ENCODE data around the gene MCHR2. TPM values are rescaled to one million over a fixed set of nuclear protein-coding genes. Genes with fewer than 3 reads are reported as not detected.

Gene MCHR2
- total and polyA plus RNA-seq, 9 donors: not detected

- Histone ChIP-seq H3K36me3 (ENCODE audit: control insufficient read depth, insufficient read depth, low read length) (no peaks in the 10 kb centered on the region), H3K4me1 (ENCODE audit: control insufficient read depth, insufficient read depth, low read length) (peaks cover 4% of the 10 kb centered on the region), H3K9me3 (replicated peaks; ENCODE audit: control insufficient read depth, low read depth, low read length) (no peaks in the 10 kb centered on the region), H3K27ac (ENCODE audit: low read length) (no peak overlapping the region), H3K4me3 (ENCODE audit: low read length) (no peak overlapping the region), H3K27me3 (ENCODE audit: control insufficient read depth, insufficient read depth, low read length) (peaks cover 32% of the 10 kb centered on the region)
- DNase-seq: no peak
- WGBS (ENCODE audit: insufficient coverage): 11% methylated on average over 3 of the region's 9 CpGs
These were observed 884 bp downstream of the MCHR2 start for GRCh38 chr6:99993146-99993532.

GRCh38 chr6:99991955-99992354 is 2.1 kb downstream of the MCHR2 start:
- H3K27me3 ChIP-seq (ENCODE audit: control insufficient read depth, insufficient read depth, low read length): peaks cover 32% of the 10 kb centered on the region
- WGBS (ENCODE audit: insufficient coverage): 78% methylated on average over 2 of the region's 3 CpGs

DNA sequence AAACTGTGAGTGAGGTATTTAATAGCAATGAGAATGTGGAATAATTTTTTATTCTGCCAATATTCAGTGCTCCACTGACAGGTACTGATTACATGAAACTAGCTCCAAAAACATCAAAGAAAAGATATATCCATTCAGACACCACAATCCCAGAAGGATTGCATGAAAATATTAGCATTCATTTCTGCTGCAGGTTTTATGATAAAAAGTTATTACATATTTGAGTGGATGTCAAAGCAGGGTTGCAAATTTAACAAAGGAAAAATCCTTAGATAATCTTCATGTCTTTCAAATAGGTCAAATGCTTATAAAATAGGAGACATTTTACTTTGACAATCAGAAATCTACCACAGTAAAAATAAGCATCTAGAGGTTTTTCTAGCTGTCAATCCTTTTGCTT is 13.3 kb downstream of the MCHR2 start:
- Histone ChIP-seq H3K27ac (ENCODE audit: low read length) (no peak overlapping the region), H3K9me3 (replicated peaks; ENCODE audit: control insufficient read depth, low read depth, low read length) (no peaks in the 10 kb centered on the region), H3K36me3 (ENCODE audit: control insufficient read depth, insufficient read depth, low read length) (no peaks in the 10 kb centered on the region), H3K27me3 (ENCODE audit: control insufficient read depth, insufficient read depth, low read length) (no peaks in the 10 kb centered on the region), H3K4me3 (ENCODE audit: low read length) (no peak overlapping the region), H3K4me1 (ENCODE audit: control insufficient read depth, insufficient read depth, low read length) (no peaks in the 10 kb centered on the region)
- no peak for DNase-seq

More at GRCh38 chr6:99991955-99992354, 2.1 kb downstream of the MCHR2 start:
- H3K4me3 ChIP-seq (ENCODE audit: low read length): no peak overlapping the region
- no peak for DNase-seq
- H3K27ac ChIP-seq (ENCODE audit: low read length): no peak overlapping the region
- H3K36me3 ChIP-seq (ENCODE audit: control insufficient read depth, insufficient read depth, low read length): no peaks in the 10 kb centered on the region
- no peaks in the 10 kb centered on the region for H3K9me3 ChIP-seq (replicated peaks; ENCODE audit: control insufficient read depth, low read depth, low read length)
- peaks cover 4% of the 10 kb centered on the region for H3K4me1 ChIP-seq (ENCODE audit: control insufficient read depth, insufficient read depth, low read length)

- no peaks in the 10 kb centered on the region for H3K9me3 ChIP-seq (replicated peaks; ENCODE audit: control insufficient read depth, low read depth, low read length)
- H3K4me1 ChIP-seq (ENCODE audit: control insufficient read depth, insufficient read depth, low read length): no peaks in the 10 kb centered on the region
- WGBS (ENCODE audit: insufficient coverage): no CpG with 5 or more reads among the region's 1 CpG
- H3K36me3 ChIP-seq (ENCODE audit: control insufficient read depth, insufficient read depth, low read length): no peaks in the 10 kb centered on the region
- DNase-seq: no peak
- H3K27me3 ChIP-seq (ENCODE audit: control insufficient read depth, insufficient read depth, low read length): no peaks in the 10 kb centered on the region
- no peak overlapping the region for H3K4me3 ChIP-seq (ENCODE audit: low read length)
- H3K27ac ChIP-seq (ENCODE audit: low read length): no peak overlapping the region
These were observed 14.1 kb downstream of the MCHR2 start for GRCh38 chr6:99979953-99980352.

GRCh38 chr6:99967052-99967451 is 27.0 kb downstream of the MCHR2 start:
- no peaks in the 10 kb centered on the region for H3K27me3 ChIP-seq (ENCODE audit: control insufficient read depth, insufficient read depth, low read length)
- no peak overlapping the region for H3K27ac ChIP-seq (ENCODE audit: low read length)
- no peaks in the 10 kb centered on the region for H3K9me3 ChIP-seq (replicated peaks; ENCODE audit: control insufficient read depth, low read depth, low read length)
- no peak overlapping the region for H3K4me3 ChIP-seq (ENCODE audit: low read length)
- H3K36me3 ChIP-seq (ENCODE audit: control insufficient read depth, insufficient read depth, low read length): no peaks in the 10 kb centered on the region
- DNase-seq: no peak
- no peaks in the 10 kb centered on the region for H3K4me1 ChIP-seq (ENCODE audit: control insufficient read depth, insufficient read depth, low read length)

DNA sequence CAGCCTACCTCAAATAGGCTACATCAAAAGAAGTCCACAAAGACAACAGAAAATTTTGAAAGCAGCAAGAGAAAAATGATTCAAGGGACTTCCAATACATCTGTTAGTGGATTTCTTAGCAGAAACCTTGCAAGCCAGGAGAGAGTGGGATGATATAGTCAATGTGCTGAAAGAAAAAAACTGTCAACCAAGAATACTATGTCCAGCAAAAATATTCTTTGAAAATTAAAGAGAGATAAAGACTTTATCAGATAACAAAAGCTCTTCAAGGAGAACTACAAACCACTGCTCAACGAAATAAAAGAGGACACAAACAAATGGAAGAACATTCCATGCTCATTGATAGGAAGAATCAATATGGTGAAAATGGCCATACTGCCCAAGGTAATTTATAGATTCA is 34.0 kb downstream of the MCHR2 start:
- Histone ChIP-seq H3K27ac (ENCODE audit: low read length) (no peak overlapping the region), H3K9me3 (replicated peaks; ENCODE audit: control insufficient read depth, low read depth, low read length) (peaks cover 13% of the 10 kb centered on the region), H3K27me3 (ENCODE audit: control insufficient read depth, insufficient read depth, low read length) (no peaks in the 10 kb centered on the region), H3K4me3 (ENCODE audit: low read length) (no peak overlapping the region), H3K36me3 (ENCODE audit: control insufficient read depth, insufficient read depth, low read length) (no peaks in the 10 kb centered on the region), H3K4me1 (ENCODE audit: control insufficient read depth, insufficient read depth, low read length) (no peaks in the 10 kb centered on the region)
- WGBS (ENCODE audit: insufficient coverage): no CpG with 5 or more reads among the region's 1 CpG
- no peak for DNase-seq

GRCh38 chr6:99951016-99951805 is 42.8 kb downstream of the MCHR2 start:
- no peak overlapping the region for H3K4me3 ChIP-seq (ENCODE audit: low read length)
- H3K27me3 ChIP-seq (ENCODE audit: control insufficient read depth, insufficient read depth, low read length): no peaks in the 10 kb centered on the region
- H3K4me1 ChIP-seq (ENCODE audit: control insufficient read depth, insufficient read depth, low read length): no peaks in the 10 kb centered on the region
- H3K9me3 ChIP-seq (replicated peaks; ENCODE audit: control insufficient read depth, low read depth, low read length): no peaks in the 10 kb centered on the region
- 80% methylated on average over 3 of the region's 5 CpGs for WGBS (ENCODE audit: insufficient coverage)
- no peaks in the 10 kb centered on the region for H3K36me3 ChIP-seq (ENCODE audit: control insufficient read depth, insufficient read depth, low read length)
- no peak for DNase-seq
- no peak overlapping the region for H3K27ac ChIP-seq (ENCODE audit: low read length)

- no peaks in the 10 kb centered on the region for H3K9me3 ChIP-seq (replicated peaks; ENCODE audit: control insufficient read depth, low read depth, low read length)
- no peak overlapping the region for H3K4me3 ChIP-seq (ENCODE audit: low read length)
- H3K4me1 ChIP-seq (ENCODE audit: control insufficient read depth, insufficient read depth, low read length): no peaks in the 10 kb centered on the region
- no peaks in the 10 kb centered on the region for H3K27me3 ChIP-seq (ENCODE audit: control insufficient read depth, insufficient read depth, low read length)
- no peaks in the 10 kb centered on the region for H3K36me3 ChIP-seq (ENCODE audit: control insufficient read depth, insufficient read depth, low read length)
- WGBS (ENCODE audit: insufficient coverage): no CpG with 5 or more reads among the region's 2 CpGs
- DNase-seq: no peak
- H3K27ac ChIP-seq (ENCODE audit: low read length): no peak overlapping the region
These were observed 48.0 kb downstream of the MCHR2 start for GRCh38 chr6:99946005-99946404.

DNA sequence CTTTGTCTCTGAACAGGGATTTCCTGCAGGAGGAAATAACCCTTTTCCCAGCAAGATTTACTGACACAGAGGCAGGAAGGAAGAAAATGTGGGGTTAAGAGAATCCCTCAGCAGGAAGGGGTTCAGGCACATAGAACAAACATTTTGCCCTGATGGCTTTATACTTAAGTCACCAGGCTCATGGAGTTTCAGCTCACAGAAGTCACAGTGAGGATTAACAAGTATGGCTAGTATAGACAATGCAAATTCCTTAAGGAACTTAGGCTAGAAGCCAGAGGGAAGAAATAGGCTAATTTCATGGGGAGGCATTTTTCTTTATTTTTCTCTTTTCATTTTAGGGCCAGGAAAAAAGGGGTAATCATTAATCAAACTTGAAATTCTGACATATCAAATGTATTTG is 50.2 kb downstream of the MCHR2 start:
- Histone ChIP-seq H3K27ac (ENCODE audit: low read length) (no peak overlapping the region), H3K9me3 (replicated peaks; ENCODE audit: control insufficient read depth, low read depth, low read length) (no peaks in the 10 kb centered on the region), H3K27me3 (ENCODE audit: control insufficient read depth, insufficient read depth, low read length) (no peaks in the 10 kb centered on the region), H3K36me3 (ENCODE audit: control insufficient read depth, insufficient read depth, low read length) (no peaks in the 10 kb centered on the region), H3K4me1 (ENCODE audit: control insufficient read depth, insufficient read depth, low read length) (no peaks in the 10 kb centered on the region), H3K4me3 (ENCODE audit: low read length) (no peak overlapping the region)
- DNase-seq: no peak

GRCh38 chr6:99940582-99940981 is 53.4 kb downstream of the MCHR2 start:
- no peaks in the 10 kb centered on the region for H3K27me3 ChIP-seq (ENCODE audit: control insufficient read depth, insufficient read depth, low read length)
- no peak overlapping the region for H3K27ac ChIP-seq (ENCODE audit: low read length)
- H3K9me3 ChIP-seq (replicated peaks; ENCODE audit: control insufficient read depth, low read depth, low read length): no peaks in the 10 kb centered on the region
- 51% methylated on average over 2 of the region's 2 CpGs for WGBS (ENCODE audit: insufficient coverage)
- no peak for DNase-seq
- no peaks in the 10 kb centered on the region for H3K4me1 ChIP-seq (ENCODE audit: control insufficient read depth, insufficient read depth, low read length)
- no peaks in the 10 kb centered on the region for H3K36me3 ChIP-seq (ENCODE audit: control insufficient read depth, insufficient read depth, low read length)
- no peak overlapping the region for H3K4me3 ChIP-seq (ENCODE audit: low read length)

GRCh38 chr6:99933129-99933528 is 60.9 kb downstream of the MCHR2 start:
- H3K27me3 ChIP-seq (ENCODE audit: control insufficient read depth, insufficient read depth, low read length): no peaks in the 10 kb centered on the region
- no peak overlapping the region for H3K4me3 ChIP-seq (ENCODE audit: low read length)
- H3K9me3 ChIP-seq (replicated peaks; ENCODE audit: control insufficient read depth, low read depth, low read length): no peaks in the 10 kb centered on the region
- DNase-seq: no peak
- no peaks in the 10 kb centered on the region for H3K36me3 ChIP-seq (ENCODE audit: control insufficient read depth, insufficient read depth, low read length)
- H3K27ac ChIP-seq (ENCODE audit: low read length): no peak overlapping the region
- H3K4me1 ChIP-seq (ENCODE audit: control insufficient read depth, insufficient read depth, low read length): no peaks in the 10 kb centered on the region
